Breast epithelium (tissue), 3 donors: ENCODE data around the gene ANKRD24.

Experiments
- POLR2A ChIP-seq: fragments of 450-650 bp; IDR thresholded peaks from one replicate; pipeline ENCODE4 v1.6.1; 2016; ENCODE audit warnings: antibody characterized with exemption, mild to moderate bottlenecking, moderate library complexity
- POLR2AphosphoS5 ChIP-seq, 3 donors: sonication (generic); formaldehyde crosslinking; IDR thresholded peaks; one replicate each; pipeline ENCODE4 v1.6.1; 2017; ENCODE audit warnings: antibody characterized with exemption in 3 of 3
- TF ChIP-seq, protein P1 (sequence below), 3 donors: fragments of 450-650 bp; IDR thresholded peaks; one replicate each; pipeline ENCODE4 v1.5.1; 2016 to 2017; ENCODE audit warnings: antibody characterized with exemption in 3 of 3, mild to moderate bottlenecking in 3 of 3, moderate library complexity in 3 of 3

DNA sequence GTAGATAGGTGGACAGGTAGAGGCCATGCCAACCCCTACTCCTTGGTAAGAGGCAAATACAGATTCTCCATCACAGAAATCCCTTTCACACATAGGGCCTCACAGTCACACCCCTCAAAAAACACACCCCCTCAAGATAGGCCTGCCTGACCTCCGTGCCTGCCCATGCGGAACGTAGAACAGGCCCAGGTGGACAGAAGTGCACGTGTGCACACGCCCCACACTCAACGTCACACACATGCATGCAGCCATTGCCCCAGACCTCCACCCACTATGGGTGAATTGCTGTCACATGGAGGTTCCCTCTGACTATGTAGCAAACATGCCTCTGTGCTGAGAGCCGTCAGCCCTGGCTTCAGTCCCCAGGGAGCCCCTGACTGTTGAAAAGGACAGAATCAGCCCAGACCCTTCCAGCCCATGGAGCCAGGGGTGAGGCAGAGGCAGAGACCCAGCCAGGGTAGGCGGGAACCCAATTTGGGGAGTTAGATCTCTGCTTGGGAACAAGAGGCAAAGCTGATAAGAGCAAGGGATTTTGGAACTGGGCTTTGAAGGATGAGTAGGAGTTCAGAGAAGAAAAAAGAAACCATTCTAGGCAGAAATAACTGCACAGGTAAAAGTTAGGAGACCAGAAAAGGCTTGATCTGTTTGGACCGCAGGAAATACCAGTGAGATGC is 3.1 kb downstream of the ANKRD24 start:
- TF ChIP-seq, protein P1, sequence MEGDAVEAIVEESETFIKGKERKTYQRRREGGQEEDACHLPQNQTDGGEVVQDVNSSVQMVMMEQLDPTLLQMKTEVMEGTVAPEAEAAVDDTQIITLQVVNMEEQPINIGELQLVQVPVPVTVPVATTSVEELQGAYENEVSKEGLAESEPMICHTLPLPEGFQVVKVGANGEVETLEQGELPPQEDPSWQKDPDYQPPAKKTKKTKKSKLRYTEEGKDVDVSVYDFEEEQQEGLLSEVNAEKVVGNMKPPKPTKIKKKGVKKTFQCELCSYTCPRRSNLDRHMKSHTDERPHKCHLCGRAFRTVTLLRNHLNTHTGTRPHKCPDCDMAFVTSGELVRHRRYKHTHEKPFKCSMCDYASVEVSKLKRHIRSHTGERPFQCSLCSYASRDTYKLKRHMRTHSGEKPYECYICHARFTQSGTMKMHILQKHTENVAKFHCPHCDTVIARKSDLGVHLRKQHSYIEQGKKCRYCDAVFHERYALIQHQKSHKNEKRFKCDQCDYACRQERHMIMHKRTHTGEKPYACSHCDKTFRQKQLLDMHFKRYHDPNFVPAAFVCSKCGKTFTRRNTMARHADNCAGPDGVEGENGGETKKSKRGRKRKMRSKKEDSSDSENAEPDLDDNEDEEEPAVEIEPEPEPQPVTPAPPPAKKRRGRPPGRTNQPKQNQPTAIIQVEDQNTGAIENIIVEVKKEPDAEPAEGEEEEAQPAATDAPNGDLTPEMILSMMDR (IDR thresholded peaks at IDR 0.05), result no peak
- no peak for TF ChIP-seq POLR2A
- TF ChIP-seq POLR2AphosphoS5 (IDR thresholded peaks at IDR 0.05), result no peak
